IPS DF 6.9 (cell line): ENCODE data around the gene C14orf180.

Experiments used
- DNase-seq: peaks from one replicate; pipeline ENCODE4 v3.0.0-alpha.2; 2013; ENCODE audit warnings: low read depth, low spot score
- H3K27ac ChIP-seq: one replicate; pipeline ENCODE4 v1.5.1; 2013; ENCODE audit warnings: low read length, control low read depth
- H3K27me3 ChIP-seq: 2 replicates; pipeline ENCODE4 v1.6.1; 2013; ENCODE audit warnings: mild to moderate bottlenecking, low read length; ENCODE audit not compliant: control insufficient read depth, insufficient read depth
- H3K36me3 ChIP-seq: 2 replicates; pipeline ENCODE4 v1.6.1; 2013; ENCODE audit warnings: low read length; ENCODE audit not compliant: control insufficient read depth, insufficient read depth
- H3K4me1 ChIP-seq: 2 replicates; pipeline ENCODE4 v1.6.1; 2013; ENCODE audit warnings: low read length; ENCODE audit not compliant: control insufficient read depth, insufficient read depth
- H3K4me3 ChIP-seq: 2 replicates; pipeline ENCODE4 v1.5.1; 2013; ENCODE audit warnings: mild to moderate bottlenecking, low read length
- H3K9me3 ChIP-seq: 2 replicates; pipeline ENCODE4 v1.6.1; 2013; ENCODE audit warnings: low read length, inconsistent platforms; ENCODE audit not compliant: control insufficient read depth, insufficient read depth
- WGBS: extraction: QIAGEN DNeasy Blood & Tissue Kit; methylation state at CpG from one replicate; pipeline ENCODE4 v1.1.7; 2013; ENCODE audit warnings: mixed read lengths, missing lambda C conversion rate; ENCODE audit not compliant: insufficient read length, insufficient coverage; 5-methylcytosine and 5-hydroxymethylcytosine counted together

Gene C14orf180

DNA sequence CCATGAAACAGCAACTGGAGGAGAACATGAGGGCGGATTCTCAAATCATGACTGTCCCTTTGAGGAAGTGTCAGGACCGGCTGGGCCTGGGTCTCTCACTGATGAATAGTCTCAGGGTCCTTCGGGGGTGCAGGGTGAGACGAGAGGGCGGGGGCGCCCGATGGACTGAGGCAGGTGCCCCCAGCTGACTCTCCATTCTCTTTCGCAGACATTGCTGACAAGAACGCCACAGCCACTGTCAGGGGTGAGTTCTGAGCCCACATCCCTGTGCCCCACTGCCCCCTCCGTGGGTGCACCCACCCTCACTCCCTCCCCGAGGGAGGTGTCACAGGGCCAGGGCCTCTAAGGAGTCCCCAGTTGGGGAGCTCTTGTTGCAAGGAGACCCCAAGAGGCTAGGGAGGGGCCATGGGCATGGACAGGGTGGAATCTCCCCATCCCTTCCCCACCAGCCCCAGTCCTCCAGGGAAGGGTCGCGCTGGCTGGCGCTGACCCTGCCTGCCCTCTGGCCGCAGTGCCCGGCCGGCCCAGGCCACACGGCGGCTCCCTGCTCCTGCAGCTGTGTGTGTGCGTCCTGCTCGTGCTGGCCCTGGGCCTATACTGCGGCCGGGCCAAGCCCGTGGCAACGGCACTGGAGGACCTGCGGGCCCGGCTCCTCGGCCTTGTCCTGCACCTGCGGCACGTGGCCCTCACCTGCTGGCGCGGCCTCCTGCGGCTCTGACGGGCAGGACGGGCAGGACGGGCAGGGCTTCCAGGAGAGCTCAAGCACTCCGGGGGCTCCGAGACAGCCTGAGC lies 8.7 kb downstream of the C14orf180 start:
- Histone ChIP-seq H3K36me3 (no peaks in the 10 kb centered on the region), H3K9me3 (no peaks in the 10 kb centered on the region), H3K4me1 (no peaks in the 10 kb centered on the region; the same call in 1 of the 2 replicates), H3K4me3 (no peak overlapping the region), H3K27me3 (no peaks in the 10 kb centered on the region), H3K27ac (no peak overlapping the region)
- WGBS, result no CpG with 5 or more reads among the region's 38 CpGs
- DNase-seq, result no peak

DNA sequence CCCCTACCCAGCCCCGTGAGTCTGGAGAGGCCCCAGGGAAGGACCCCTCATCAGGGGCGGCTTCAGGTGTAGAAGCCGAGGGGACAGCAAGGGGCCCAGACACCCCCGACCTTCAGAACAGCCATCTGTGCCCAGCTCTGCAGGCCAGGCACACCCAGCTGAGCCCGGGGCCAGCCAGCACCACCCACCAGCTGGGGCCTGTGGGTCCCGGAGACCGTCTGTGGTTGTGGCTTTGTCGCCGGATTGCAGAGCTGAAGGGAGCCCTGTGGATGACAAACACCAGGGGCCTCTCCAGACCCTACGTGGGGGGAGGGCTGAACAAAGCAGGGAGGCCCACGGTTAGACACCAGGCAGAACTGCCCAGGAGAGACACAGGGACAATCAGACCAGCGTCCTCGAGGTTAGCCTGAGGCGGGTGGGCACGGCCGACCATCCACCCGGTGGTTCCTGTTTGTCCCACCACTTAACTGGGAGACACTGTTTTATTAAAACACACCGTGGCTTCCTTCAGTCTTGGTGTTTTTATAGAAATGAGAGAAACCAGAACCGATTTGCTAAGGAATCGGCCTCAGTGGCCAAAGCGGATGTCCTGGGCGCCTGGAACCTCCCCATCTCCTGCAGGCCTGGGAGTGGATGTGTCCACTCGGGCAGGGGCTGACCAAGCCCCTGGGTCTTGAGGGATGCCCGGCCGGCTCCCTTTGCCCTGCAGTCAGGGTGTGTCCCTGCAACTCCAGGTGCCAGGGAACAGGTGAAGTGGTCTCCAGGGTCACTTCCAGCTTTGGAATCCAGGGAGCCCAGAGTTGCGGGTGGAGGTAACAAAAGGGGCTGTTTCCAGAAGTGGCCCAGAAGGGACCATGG lies 10.0 kb downstream of the C14orf180 start:
- Histone ChIP-seq H3K36me3 (no peaks in the 10 kb centered on the region), H3K27me3 (no peaks in the 10 kb centered on the region), H3K9me3 (no peaks in the 10 kb centered on the region), H3K4me1 (no peaks in the 10 kb centered on the region; the same call in 1 of the 2 replicates), H3K27ac (no peak overlapping the region), H3K4me3 (no peak overlapping the region)
- no peak for DNase-seq
- WGBS, result no CpG with 5 or more reads among the region's 26 CpGs

DNA sequence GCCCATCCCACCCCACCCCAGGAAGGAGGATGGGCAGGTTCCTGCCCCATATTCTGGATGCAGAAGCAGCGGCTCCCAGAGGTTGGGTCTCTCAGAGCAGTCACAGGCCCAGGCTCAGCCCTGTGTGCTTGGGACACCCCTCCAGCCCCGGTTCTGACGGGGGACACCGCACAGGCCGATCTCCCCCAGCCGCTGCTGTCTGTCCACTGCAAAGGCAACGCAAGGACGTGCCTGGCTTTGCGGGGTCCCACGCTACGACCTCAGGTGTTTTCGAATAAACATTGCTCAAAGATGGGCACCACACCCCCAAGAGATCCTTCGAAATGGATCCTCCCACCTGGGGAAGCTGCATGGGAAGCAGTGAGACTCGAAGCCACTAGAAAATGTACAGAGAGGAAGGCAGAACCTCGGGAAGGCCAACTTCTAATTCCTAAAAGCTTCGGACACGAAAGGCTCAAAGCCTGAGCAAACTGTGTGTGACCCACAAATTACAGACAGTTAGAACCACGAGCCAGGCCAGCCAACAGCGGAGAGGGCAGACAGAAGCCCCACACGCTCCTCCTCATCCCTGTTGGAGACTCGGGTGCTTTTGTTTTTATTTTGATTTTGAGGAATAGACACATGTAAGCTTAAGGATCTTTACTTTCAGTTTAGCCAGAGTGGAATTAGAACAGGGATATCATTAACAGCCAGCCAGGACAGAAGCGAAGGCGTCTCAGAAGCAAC lies 10.8 kb downstream of the C14orf180 start:
- Histone ChIP-seq H3K27ac (no peak overlapping the region), H3K4me3 (no peak overlapping the region), H3K27me3 (no peaks in the 10 kb centered on the region), H3K9me3 (no peaks in the 10 kb centered on the region), H3K36me3 (no peaks in the 10 kb centered on the region), H3K4me1 (no peaks in the 10 kb centered on the region; the same call in 1 of the 2 replicates)
- no CpG with 5 or more reads among the region's 23 CpGs for WGBS
- no peak for DNase-seq

DNA sequence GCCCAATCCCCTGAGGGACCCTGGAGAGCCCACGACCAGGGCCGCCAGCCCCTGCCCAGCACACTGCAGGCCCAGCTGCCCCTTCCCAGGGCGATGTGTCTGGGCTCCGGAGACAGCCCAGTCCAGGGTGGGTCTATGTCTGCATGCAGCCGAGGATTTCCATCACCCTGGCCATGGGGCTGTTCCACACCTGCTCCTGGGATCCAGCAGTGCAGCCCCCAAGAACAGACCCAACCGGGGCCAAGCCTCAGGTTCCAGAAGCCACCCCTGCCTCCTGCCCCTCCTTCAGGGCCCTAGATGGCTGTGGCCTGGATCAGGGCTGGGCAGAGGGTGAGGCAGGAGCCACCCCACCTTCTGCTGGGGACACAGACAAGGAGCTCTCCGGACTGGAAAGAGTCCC lies 11.5 kb downstream of the C14orf180 start:
- no peak overlapping the region for H3K27ac ChIP-seq
- no peaks in the 10 kb centered on the region for H3K36me3 ChIP-seq
- H3K9me3 ChIP-seq, result no peaks in the 10 kb centered on the region
- no CpG with 5 or more reads among the region's 7 CpGs for WGBS
- DNase-seq, result no peak
- H3K4me3 ChIP-seq, result no peak overlapping the region
- no peaks in the 10 kb centered on the region; the same call in 1 of the 2 replicates for H3K4me1 ChIP-seq
- H3K27me3 ChIP-seq, result no peaks in the 10 kb centered on the region

DNA sequence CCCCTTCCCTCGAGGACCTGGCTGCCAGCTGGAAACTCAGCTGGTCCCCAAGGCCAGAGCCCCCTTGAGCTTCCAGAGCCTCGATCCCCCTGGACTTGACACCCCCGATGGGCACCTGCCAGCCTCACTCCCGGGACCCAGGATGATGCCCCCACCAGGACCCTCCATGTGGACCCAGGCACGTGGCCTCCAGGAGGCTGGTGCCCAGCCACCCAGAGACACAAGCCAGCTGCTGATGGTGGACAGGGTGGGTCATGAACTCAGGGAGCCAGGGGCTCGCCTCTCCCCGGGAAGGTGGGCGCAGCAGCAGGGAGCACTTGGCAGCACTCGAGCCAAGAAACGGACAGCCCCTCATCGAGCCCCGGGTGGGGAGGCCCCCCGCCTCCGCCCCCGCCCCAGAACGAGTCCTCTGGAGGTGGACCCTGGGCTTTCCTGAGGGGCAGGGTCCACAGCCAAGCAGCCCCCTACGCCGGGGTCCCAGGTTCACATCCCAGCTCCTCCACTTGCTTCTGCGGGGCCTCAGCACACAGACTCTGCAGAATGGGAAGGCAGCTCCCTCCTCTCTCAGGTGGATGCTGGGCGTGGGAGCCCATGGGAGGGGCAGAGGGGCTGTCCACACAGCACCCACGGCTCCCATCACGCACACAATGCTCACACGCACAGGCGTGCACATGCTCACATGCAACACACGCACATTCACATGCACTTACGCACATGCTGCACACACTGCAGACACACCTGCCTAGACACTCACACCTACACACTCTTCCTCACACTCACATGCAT lies 12.1 kb downstream of the C14orf180 start:
- no peak for DNase-seq
- Histone ChIP-seq H3K27ac (no peak overlapping the region), H3K4me3 (no peak overlapping the region), H3K4me1 (no peaks in the 10 kb centered on the region; the same call in 1 of the 2 replicates), H3K9me3 (no peaks in the 10 kb centered on the region), H3K36me3 (no peaks in the 10 kb centered on the region), H3K27me3 (no peaks in the 10 kb centered on the region)
- no CpG with 5 or more reads among the region's 26 CpGs for WGBS

DNA sequence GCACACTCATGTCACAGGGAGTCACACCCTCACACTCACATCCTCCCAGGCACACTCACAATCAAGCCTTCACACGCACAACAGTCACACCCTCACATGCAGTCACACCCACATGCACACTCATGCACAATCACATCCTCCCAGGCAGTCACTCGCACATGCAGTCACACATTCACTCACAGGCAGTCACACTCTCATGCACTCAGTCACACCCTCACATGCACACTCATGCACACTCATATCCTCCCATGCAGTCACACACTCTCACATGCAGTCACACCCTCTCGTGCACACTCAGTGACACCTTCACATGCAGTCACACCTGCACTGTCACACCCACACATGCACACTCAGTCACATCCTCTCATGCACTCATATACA lies 12.7 kb downstream of the C14orf180 start:
- H3K4me1 ChIP-seq, result no peaks in the 10 kb centered on the region; the same call in 1 of the 2 replicates
- H3K9me3 ChIP-seq, result no peaks in the 10 kb centered on the region
- DNase-seq, result no peak
- no peaks in the 10 kb centered on the region for H3K36me3 ChIP-seq
- WGBS, result no CpG with 5 or more reads among the region's 3 CpGs
- no peak overlapping the region for H3K4me3 ChIP-seq
- no peaks in the 10 kb centered on the region for H3K27me3 ChIP-seq
- no peak overlapping the region for H3K27ac ChIP-seq

DNA sequence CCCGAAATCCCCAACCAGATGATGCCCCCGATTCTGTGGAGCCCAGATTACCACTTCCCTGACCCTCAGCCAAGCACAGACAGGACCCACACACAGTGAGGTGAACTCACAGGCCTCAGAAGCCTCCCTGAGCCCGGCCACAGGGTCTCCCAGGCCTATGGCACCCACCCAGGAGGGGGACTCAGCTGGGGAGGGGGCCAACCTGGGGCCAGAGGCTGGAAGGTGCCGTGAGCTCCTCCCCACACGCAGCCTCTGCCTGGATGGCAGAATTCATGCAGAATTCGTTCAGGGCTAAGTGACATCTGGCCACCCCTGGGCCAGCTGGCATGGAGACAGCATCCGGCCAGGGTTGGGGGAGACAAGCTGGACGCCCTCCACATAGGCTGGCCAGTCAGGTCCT lies 13.2 kb downstream of the C14orf180 start:
- no peaks in the 10 kb centered on the region for H3K27me3 ChIP-seq
- WGBS, result no CpG with 5 or more reads among the region's 8 CpGs

DNA sequence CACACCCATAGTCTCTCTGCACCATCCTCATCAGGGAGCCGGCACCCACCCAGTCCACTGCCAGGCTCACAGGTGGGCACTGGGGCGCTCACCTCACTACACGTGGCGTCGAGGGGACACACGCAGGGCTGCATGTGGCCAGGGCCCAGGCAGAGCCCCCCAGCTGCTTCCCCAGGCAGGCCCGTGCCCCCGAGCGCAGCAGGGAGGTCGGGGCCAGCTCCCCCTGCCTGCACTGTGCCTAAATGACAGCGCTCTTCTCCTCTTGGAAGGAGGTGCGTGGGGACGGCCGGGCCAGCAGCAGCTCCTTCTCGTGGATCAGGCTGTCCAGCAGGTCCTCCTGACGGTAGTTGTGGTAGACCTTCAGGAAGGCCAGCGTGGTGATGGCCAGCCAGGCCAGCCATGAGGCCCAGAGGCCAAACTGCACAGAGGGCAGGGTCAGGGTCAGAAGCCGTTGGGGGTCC lies 13.7 kb downstream of the C14orf180 start:
- no peak overlapping the region for H3K4me3 ChIP-seq
- H3K4me1 ChIP-seq, result no peaks in the 10 kb centered on the region; the same call in 1 of the 2 replicates
- no CpG with 5 or more reads among the region's 18 CpGs for WGBS
- no peaks in the 10 kb centered on the region for H3K36me3 ChIP-seq
- H3K27me3 ChIP-seq, result no peaks in the 10 kb centered on the region
- no peaks in the 10 kb centered on the region for H3K9me3 ChIP-seq
- DNase-seq, result no peak
- H3K27ac ChIP-seq, result no peak overlapping the region

More for the DNA sequence above, 13.2 kb downstream of the C14orf180 start:
- no peaks in the 10 kb centered on the region; the same call in 1 of the 2 replicates for H3K4me1 ChIP-seq
- no peaks in the 10 kb centered on the region for H3K36me3 ChIP-seq
- no peak for DNase-seq
- H3K9me3 ChIP-seq, result no peaks in the 10 kb centered on the region
- no peak overlapping the region for H3K27ac ChIP-seq
- H3K4me3 ChIP-seq, result no peak overlapping the region

DNA sequence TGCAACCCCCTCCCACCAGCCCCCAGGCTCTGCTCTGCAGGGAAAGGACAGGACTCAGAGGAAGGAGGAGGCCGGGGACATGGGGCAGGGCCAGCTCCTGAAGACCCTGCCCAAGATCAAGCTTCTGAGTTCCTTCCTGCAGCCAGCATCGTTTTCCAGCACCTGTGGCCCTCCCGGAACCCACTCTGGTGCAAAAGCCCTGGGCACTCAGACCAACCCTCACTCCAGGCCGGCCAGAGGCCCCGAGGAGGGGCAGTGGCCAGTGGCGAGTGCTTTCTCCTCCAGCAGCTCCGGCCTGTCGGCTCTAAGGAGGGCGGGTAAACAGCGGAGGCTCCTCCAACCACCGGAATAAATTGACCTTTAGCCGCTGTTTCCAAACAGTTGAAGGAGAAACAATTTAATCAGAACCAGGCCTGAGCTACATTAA lies 14.2 kb downstream of the C14orf180 start:
- H3K27ac ChIP-seq, result no peak overlapping the region
- no peak overlapping the region for H3K4me3 ChIP-seq
- DNase-seq, result no peak
- H3K9me3 ChIP-seq, result no peaks in the 10 kb centered on the region
- no CpG with 5 or more reads among the region's 12 CpGs for WGBS
- H3K4me1 ChIP-seq, result no peaks in the 10 kb centered on the region; the same call in 1 of the 2 replicates
- H3K36me3 ChIP-seq, result no peaks in the 10 kb centered on the region
- H3K27me3 ChIP-seq, result no peaks in the 10 kb centered on the region
